RWPE1 (cell line): Measurements from ENCODE around the gene ZNF213.
A peak's percentile ranks its signal among the peaks of the same experiment; 100 is the strongest.
"Not testable (repeated sequence)": the region's sequence is repeated elsewhere in the genome, so short reads cannot be mapped to it uniquely, and the experiment has no call there.

Experiments used
- CTCF ChIA-PET: fragments of 350-600 bp; sonication (Branson Sonifier 250); formaldehyde crosslinking; extraction: SDS; loops from one replicate; lab custom pipeline; 2021; lab: Yijun Ruan, JAX
- POLR2A ChIA-PET: fragments of 400-600 bp; formaldehyde crosslinking; extraction: SDS; loops from one replicate; lab custom pipeline; 2020; ENCODE audit warnings: antibody characterized with exemption; ENCODE audit not compliant: low non-redundant PET; lab: Yijun Ruan, JAX
- DNase-seq: peaks from one replicate; pipeline ENCODE4 v3.0.0; 2012; ENCODE audit warnings: low spot score
- H3K27ac ChIP-seq: fragments of 450-650 bp; 2 replicates; pipeline ENCODE4 v1.5.1; 2017
- CTCF ChIP-seq: fragments of 450-650 bp; conservative IDR thresholded peaks from 2 replicates; pipeline ENCODE4 v1.5.1; 2017; ENCODE audit warnings: low read depth, mild to moderate bottlenecking

ZNF213 gene

GRCh38 chr16:3137267-3137666 is 2.4 kb downstream of the ZNF213 start:
- H3K27ac ChIP-seq: peak overlapping the region; percentile 16
- ChIA-PET POLR2A (no interaction called here), CTCF (no interaction called here)
- TF ChIP-seq CTCF: no peak
- DNase-seq: no peak

- no peak for DNase-seq
- POLR2A ChIA-PET: no interaction called here
- no peak for TF ChIP-seq CTCF
- CTCF ChIA-PET: no interaction called here
- peak overlapping the region; percentile 16; the same call in 1 of the 2 replicates for H3K27ac ChIP-seq
These were observed 3.5 kb downstream of the ZNF213 start for GRCh38 chr16:3138342-3138741.

- ChIA-PET POLR2A (no interaction called here), CTCF (interaction anchor here (1.7 kb wide), 1 partner anchor 9 kb away, joined by 7 read pairs; no protein-coding TSS in a partner anchor)
- DNase-seq: no peak
- TF ChIP-seq CTCF: no peak
- no peak overlapping the region for H3K27ac ChIP-seq
These were observed 4.1 kb downstream of the ZNF213 start for GRCh38 chr16:3138823-3139426.

GRCh38 chr16:3139561-3139960 is 4.7 kb downstream of the ZNF213 start:
- CTCF ChIA-PET: interaction anchor here (1.7 kb wide), 1 partner anchor 10 kb away, joined by 7 read pairs; no protein-coding TSS in a partner anchor
- DNase-seq, POLR2A ChIA-PET: not testable (repeated sequence)
- 0 out of 2 replicates have a peak overlapping the region, but pooled peaks have one; percentile 15 for H3K27ac ChIP-seq

- DNase-seq: no peak
- peak overlapping the region; percentile 15 for H3K27ac ChIP-seq
- CTCF ChIA-PET: interaction anchor here (0.6 to 1.7 kb wide), 4 partner anchors 9 to 345 kb away, joined by 3 to 7 read pairs (median 4); no protein-coding TSS in a partner anchor
- POLR2A ChIA-PET: no interaction called here
- no peak for TF ChIP-seq CTCF
These were observed 6.0 kb downstream of the ZNF213 start for GRCh38 chr16:3140603-3141427.

GRCh38 chr16:3141781-3142311 is 7.0 kb downstream of the ZNF213 start:
- CTCF ChIA-PET: interaction anchor here (0.7 kb wide), 1 partner anchor 82 kb away, joined by 3 read pairs; no protein-coding TSS in a partner anchor
- H3K27ac ChIP-seq: no peak overlapping the region
- DNase-seq: no peak
- POLR2A ChIA-PET: no interaction called here
- TF ChIP-seq CTCF: no peak
